Esophagus (tissue), 2 donors: ENCODE data around the gene PUSL1. TPM values are rescaled to one million over a fixed set of nuclear protein-coding genes. Genes with fewer than 3 reads are reported as not detected.

Source experiments
- H3K27ac ChIP-seq, 2 donors: one replicate each; pipeline ENCODE4 v1.5.1; 2013; ENCODE audit warnings: low read depth in 2 of 2, mild to moderate bottlenecking in 2 of 2, inconsistent platforms in 1 of 2, low read length in 1 of 2, moderate library complexity in 1 of 2
- H3K27me3 ChIP-seq, 2 donors: one replicate each; pipeline ENCODE4 v1.6.1; 2013; ENCODE audit warnings: low read length in 2 of 2, control low read depth in 1 of 2, mild to moderate bottlenecking in 1 of 2; ENCODE audit not compliant: insufficient read depth in 2 of 2, control insufficient read depth in 1 of 2
- H3K36me3 ChIP-seq, 2 donors: one replicate each; pipeline ENCODE4 v1.6.1; 2013; ENCODE audit warnings: low read length in 1 of 2; ENCODE audit not compliant: control insufficient read depth in 2 of 2, insufficient read depth in 2 of 2
- H3K4me1 ChIP-seq, 2 donors: one replicate each; pipeline ENCODE4 v1.6.1; 2013; ENCODE audit warnings: low read length in 1 of 2; ENCODE audit not compliant: control insufficient read depth in 2 of 2, insufficient read depth in 2 of 2
- H3K4me3 ChIP-seq, 2 donors: one replicate each; pipeline ENCODE4 v1.5.1; 2013; ENCODE audit warnings: low read length in 2 of 2, mild to moderate bottlenecking in 2 of 2, low read depth in 1 of 2, moderate library complexity in 1 of 2
- H3K9me3 ChIP-seq, 2 donors: one replicate each; pipeline ENCODE4 v1.6.1; 2013; ENCODE audit warnings: mild to moderate bottlenecking in 2 of 2, low read depth in 1 of 2, low read length in 1 of 2, moderate library complexity in 1 of 2; ENCODE audit not compliant: control insufficient read depth in 2 of 2, insufficient read depth in 1 of 2
- whole genome bisulfite sequencing, 2 donors: extraction: QIAGEN DNeasy Blood & Tissue Kit; methylation state at CpG; one replicate each; pipeline ENCODE4 v1.1.7; 2013; 5-methylcytosine and 5-hydroxymethylcytosine counted together
- polyA plus RNA-seq, 2 donors: library from polyadenylated mRNA; stranded (reverse); fragments of 200-250 nt; gene quantifications; one replicate each; pipeline ENCODE4 v1.2.3, GENCODE V29; 2013
- donor health status: healthy with polysubstance abuse.
- donor health status: Bipolar disorder and iron deficiency.

The PUSL1 gene
- polyA plus RNA-seq, 2 donors, result 24.4 to 24.8 TPM

GRCh38 chr1:1307261-1307922 is 1.0 kb upstream of the PUSL1 start:
- 1 to 2% methylated on average over 45 to 83 of the region's 83 CpGs for WGBS, 2 donors
- H3K4me1 ChIP-seq, result peaks cover 31 to 65% of the 10 kb centered on the region in 2 donors
- peaks cover 0 to 24% of the 10 kb centered on the region in 2 donors for H3K36me3 ChIP-seq
- H3K9me3 ChIP-seq, result no peaks in the 10 kb centered on the region
- H3K27ac ChIP-seq, result peak overlapping the region; percentile 98
- no peaks in the 10 kb centered on the region for H3K27me3 ChIP-seq
- peak overlapping the region; percentile 69 to 77 for H3K4me3 ChIP-seq

DNA sequence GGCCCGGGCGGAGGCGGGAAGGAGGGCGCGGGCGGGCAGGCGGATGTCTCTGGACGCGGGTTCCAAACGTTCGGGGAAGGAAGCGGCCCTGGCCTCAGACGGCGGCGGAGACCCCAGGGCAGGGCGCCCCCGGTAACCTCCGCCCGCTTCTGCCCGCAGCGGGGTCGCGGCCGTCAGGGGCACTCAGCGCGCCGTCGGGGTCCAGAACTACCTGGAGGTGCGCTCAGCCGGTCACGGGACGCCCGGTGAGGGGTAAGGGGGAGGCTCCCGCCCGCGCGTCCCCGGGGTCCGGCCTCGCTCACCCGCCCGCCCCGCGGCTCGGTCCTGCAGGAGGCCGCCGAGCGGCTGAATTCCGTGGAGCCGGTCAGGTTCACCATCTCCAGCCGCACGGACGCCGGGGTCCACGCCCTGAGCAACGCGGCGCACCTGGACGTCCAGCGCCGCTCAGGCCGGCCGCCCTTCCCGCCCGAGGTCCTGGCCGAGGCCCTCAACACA is 406 bp downstream of the PUSL1 start:
- 0 to 1% methylated on average over 55 to 66 of the region's 66 CpGs for WGBS, 2 donors
- H3K4me1 ChIP-seq, result peaks cover 31 to 54% of the 10 kb centered on the region in 2 donors
- no peaks in the 10 kb centered on the region for H3K9me3 ChIP-seq
- peak overlapping the region; percentile 97 to 98 for H3K27ac ChIP-seq
- no peaks in the 10 kb centered on the region for H3K27me3 ChIP-seq
- peaks cover 0 to 36% of the 10 kb centered on the region in 2 donors for H3K36me3 ChIP-seq
- H3K4me3 ChIP-seq, result peak overlapping the region; percentile 73 to 87

DNA sequence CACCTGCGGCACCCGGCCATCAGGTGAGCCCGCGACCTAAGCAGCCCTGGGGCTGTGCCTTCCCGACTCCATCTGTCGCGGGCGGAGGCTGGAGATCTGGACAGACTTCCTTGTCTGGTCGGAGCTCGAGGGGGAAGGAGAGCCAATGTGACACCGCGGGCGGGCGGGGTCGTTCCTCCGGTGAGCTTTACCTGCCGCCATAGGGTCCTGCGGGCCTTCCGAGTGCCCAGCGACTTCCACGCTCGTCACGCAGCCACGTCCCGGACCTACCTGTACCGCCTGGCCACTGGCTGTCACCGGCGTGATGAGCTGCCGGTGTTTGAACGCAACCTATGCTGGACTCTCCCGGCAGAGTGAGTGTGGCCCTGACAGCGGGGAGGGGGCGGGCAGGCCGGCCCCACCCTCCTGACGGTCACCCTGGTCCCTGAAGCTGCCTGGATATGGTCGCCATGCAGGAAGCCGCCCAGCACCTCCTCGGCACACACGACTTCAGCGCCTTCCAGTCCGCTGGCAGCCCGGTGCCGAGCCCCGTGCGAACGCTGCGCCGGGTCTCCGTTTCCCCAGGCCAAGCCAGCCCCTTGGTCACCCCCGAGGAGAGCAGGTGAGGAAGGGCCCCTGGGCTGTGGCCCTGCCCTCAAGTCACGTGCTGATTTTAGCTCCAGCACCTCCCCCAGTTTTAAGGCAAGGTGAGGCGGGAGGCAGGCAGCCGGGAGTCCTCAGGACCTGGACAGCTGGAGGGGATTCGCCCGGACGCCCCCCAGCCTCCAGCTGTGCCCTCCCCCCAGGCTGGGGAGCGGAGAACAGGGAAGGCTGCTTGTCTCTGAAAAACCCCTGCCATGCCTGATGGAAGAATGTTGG is 1.1 kb downstream of the PUSL1 start:
- no peaks in the 10 kb centered on the region for H3K9me3 ChIP-seq
- H3K36me3 ChIP-seq, result peaks cover 0 to 42% of the 10 kb centered on the region in 2 donors
- peak overlapping the region; percentile 73 to 87 for H3K4me3 ChIP-seq
- H3K4me1 ChIP-seq, result peaks cover 25 to 48% of the 10 kb centered on the region in 2 donors
- peak overlapping the region; percentile 97 to 98 for H3K27ac ChIP-seq
- 21 to 25% methylated on average over 55 to 57 of the region's 57 CpGs for WGBS, 2 donors
- no peaks in the 10 kb centered on the region for H3K27me3 ChIP-seq

DNA sequence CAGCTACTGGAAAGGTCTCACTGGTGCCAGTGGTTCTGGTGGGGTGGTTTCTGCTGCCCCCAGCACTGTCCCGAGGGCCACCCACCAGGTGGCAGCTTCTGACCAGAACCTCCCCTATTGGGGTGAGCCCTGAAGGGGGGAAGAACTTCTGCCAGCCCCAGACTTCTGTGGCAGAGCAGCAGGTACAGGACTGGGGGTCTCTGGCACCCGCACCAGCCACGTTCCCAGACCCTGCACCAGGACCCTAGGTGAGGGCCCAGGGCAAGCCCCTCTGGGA is 1.6 kb downstream of the PUSL1 start:
- Histone ChIP-seq H3K4me3 (peak overlapping the region; percentile 73 to 87), H3K27ac (peak overlapping the region; percentile 97 to 98), H3K4me1 (peaks cover 21 to 42% of the 10 kb centered on the region in 2 donors), H3K36me3 (peaks cover 0 to 48% of the 10 kb centered on the region in 2 donors), H3K9me3 (no peaks in the 10 kb centered on the region), H3K27me3 (no peaks in the 10 kb centered on the region)
- WGBS, 2 donors, result 60 to 72% methylated on average over 3 of the region's 3 CpGs

DNA sequence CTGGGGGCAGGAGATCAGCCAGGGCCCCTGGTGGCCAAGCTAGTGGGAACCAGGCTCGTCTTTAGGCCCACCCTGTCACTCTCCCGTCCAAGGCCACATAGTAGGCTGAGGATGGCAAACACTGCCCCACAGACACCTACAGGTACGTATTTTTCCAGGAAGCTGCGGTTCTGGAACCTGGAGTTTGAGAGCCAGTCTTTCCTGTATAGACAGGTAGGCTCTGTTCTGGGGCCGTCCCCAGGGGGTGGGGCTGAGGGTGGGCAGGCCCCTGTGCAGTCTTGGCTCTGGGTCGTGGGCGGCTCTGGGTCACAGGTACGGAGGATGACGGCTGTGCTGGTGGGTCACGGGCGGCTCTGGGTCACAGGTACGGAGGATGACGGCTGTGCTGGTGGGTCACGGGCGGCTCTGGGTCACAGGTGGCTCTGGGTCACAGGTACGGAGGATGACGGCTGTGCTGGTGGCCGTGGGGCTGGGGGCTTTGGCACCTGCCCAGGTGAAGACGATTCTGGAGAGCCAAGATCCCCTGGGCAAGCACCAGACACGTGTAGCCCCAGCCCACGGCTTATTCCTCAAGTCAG is 2.2 kb downstream of the PUSL1 start:
- 61 to 66% methylated on average over 20 to 21 of the region's 21 CpGs for WGBS, 2 donors
- Histone ChIP-seq H3K36me3 (peaks cover 0 to 52% of the 10 kb centered on the region in 2 donors), H3K4me1 (peaks cover 17 to 37% of the 10 kb centered on the region in 2 donors), H3K4me3 (peak overlapping the region; percentile 73 to 87), H3K9me3 (no peaks in the 10 kb centered on the region), H3K27ac (peak overlapping the region; percentile 97 to 98), H3K27me3 (no peaks in the 10 kb centered on the region)

DNA sequence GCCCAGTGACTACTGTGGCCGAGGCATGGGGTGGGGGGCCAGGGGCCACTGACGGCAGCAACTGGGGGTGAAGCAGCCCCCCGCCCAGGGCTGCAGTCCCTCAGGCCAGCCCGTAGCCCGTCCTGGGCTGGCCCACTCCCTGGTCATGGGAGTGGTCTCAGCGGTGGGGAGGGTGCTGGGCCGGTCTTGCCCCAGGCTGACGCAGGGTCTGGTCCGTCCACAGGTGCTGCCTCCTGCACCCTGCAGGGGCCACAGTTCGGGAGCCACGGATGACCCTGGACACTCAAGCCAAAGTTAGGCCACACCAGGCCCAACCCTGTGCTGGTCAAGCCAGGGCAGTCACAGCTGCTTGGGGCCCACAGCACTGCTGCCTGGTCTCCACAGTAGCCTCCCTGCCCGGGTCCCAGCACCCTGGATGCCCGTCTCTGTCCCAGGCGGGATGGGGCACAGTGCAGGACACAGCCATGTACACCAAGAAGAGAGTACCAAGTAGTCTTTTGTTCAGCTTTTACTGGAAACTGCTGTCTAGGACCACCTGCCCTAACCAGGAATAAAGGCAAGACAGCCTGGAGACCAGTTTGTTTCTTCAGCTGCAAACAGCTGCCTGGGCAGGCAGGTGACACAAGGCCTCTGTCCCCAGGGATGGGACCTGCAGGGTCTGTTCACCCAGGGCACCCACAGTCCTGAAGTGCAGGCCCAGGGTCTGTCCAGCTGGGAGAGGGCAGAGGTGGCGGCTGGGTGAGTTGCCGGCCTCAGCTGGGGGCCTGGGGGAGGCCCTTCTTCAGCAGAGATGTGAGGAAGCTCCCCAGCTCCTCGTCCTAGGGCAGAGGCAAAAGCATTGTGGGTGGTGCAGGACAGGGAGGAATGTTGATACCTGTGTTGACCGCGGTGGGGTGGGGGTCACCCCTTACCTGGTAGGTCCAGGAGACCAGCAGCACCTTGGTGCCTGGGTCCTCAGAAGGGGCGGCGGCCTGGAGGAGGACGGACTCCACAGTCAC is 3.0 kb downstream of the PUSL1 start:
- Histone ChIP-seq H3K4me3 (peak overlapping the region in 1 of 2 donors; percentile 7), H3K27me3 (no peaks in the 10 kb centered on the region), H3K9me3 (no peaks in the 10 kb centered on the region), H3K4me1 (peaks cover 8 to 29% of the 10 kb centered on the region in 2 donors), H3K27ac (peak overlapping the region in 1 of 2 donors; percentile 28), H3K36me3 (peaks cover 0 to 52% of the 10 kb centered on the region in 2 donors)
- WGBS, 2 donors, result 88 to 89% methylated on average over 22 of the region's 22 CpGs

DNA sequence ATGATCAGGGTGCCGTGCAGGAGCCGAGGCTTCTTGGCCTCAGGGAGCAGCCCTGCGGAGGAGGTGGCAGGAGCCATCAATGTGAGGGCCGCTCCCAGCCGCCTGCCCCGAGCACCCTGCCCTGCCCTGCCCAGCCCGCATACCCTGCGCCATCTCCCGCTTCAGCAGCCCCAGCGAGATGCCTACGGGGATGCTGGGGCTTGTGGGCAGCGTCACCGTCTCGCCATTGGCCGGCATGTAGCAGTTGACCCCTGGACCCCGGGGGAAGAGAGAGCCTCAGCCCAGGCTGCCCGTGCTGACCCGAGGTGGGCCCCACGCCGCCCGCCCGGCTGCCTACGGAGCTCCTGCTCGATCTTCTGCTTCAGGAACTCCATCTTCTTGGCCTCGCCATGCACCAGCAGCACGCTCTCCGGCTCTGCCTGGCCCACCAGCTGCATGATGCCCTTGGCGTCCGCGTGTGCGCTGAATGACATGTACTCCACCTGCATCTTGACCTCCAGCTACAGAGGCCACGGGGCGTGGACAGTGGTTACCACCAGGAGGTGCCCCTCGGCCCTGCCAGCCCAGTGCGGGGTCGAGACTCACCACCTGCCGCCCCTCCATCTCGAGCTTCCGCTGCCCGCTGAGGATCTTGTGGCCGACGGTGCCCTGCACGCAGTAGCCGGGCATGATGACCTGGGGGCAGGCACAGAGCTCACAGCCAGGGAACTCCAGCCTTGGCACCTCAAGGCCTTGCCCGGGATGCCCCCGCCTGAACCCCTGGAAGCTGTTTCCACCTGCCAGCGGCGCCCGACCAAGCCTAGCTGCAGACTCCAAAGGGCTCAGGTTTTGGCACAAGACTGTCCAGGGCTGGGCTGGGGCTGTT is 4.3 kb downstream of the PUSL1 start:
- no peak overlapping the region for H3K27ac ChIP-seq
- H3K36me3 ChIP-seq, result peaks cover 0 to 52% of the 10 kb centered on the region in 2 donors
- no peaks in the 10 kb centered on the region for H3K27me3 ChIP-seq
- H3K9me3 ChIP-seq, result no peaks in the 10 kb centered on the region
- WGBS, 2 donors, result 87 to 90% methylated on average over 48 to 49 of the region's 49 CpGs
- H3K4me3 ChIP-seq, result no peak overlapping the region
- peaks cover 3 to 22% of the 10 kb centered on the region in 2 donors for H3K4me1 ChIP-seq

GRCh38 chr1:1313500-1314236 is 5.3 kb downstream of the PUSL1 start:
- Histone ChIP-seq H3K4me1 (peaks cover 3 to 22% of the 10 kb centered on the region in 2 donors), H3K27me3 (no peaks in the 10 kb centered on the region), H3K27ac (no peak overlapping the region), H3K36me3 (peaks cover 0 to 52% of the 10 kb centered on the region in 2 donors), H3K9me3 (no peaks in the 10 kb centered on the region), H3K4me3 (no peak overlapping the region)
- 90 to 93% methylated on average over 37 of the region's 37 CpGs for whole genome bisulfite sequencing, 2 donors
